Tibial artery (tissue), 4 donors: Measurements from ENCODE around the gene SFT2D2.

Experiments used
- DNase-seq, 2 donors: peaks; one replicate each; pipeline ENCODE4 v3.0.0-alpha.2; 2019
- H3K27ac ChIP-seq, 2 donors: fragments of 200-600 bp; sonication (generic) in 1 of 2; 1 replicate in 1 of 2; 2 replicates in 1 of 2; pipeline ENCODE4 v1.5.1; 2018 to 2019; ENCODE audit warnings: mild to moderate bottlenecking in 1 of 2
- H3K27me3 ChIP-seq, 2 donors: fragments of 200-600 bp; sonication (generic) in 1 of 2; one replicate each; pipeline versions ENCODE4 v1.5.1 to v1.6.0; 2016 to 2019
- H3K36me3 ChIP-seq, 3 donors: fragments of 200-600 bp; sonication (generic) in 2 of 3; one replicate each; pipeline ENCODE4 v1.5.1; 2016 to 2019; ENCODE audit warnings: mild to moderate bottlenecking in 2 of 3
- H3K4me1 ChIP-seq, 4 donors: fragments of 200-600 bp; sonication (generic) in 2 of 4; 1 replicate in 3 of 4; 2 replicates in 1 of 4; pipeline ENCODE4 v1.5.1; 2016 to 2019
- H3K4me3 ChIP-seq, 2 donors: fragments of 200-600 bp; sonication (generic) in 1 of 2; 1 replicate in 1 of 2; 2 replicates in 1 of 2; pipeline ENCODE4 v1.5.1; 2018 to 2019; ENCODE audit warnings: mild to moderate bottlenecking in 2 of 2
- H3K9me3 ChIP-seq, 3 donors: fragments of 200-600 bp; sonication (generic) in 1 of 3; one replicate each; pipeline ENCODE4 v1.5.1; 2016 to 2019
- CTCF ChIP-seq, 2 experiments: fragments of 200-600 bp in 1 of 2; fragments of 450-650 bp in 1 of 2; IDR thresholded peaks; one replicate each; pipeline ENCODE4 v1.5.1; 2017 to 2019; ENCODE audit warnings: antibody characterized with exemption in 2 of 2, mild to moderate bottlenecking in 1 of 2, moderate library complexity in 1 of 2
- intact Hi-C: fragments of 100-400 bp; cut with DNase I; formaldehyde crosslinking; loops from one replicate; pipeline ENCODE4 v1.15.0; 2023; ENCODE audit warnings: low total_unique reads

SFT2D2 gene

GRCh38 chr1:168245042-168245441 is 19.2 kb downstream of the SFT2D2 start:
- intact Hi-C loops, result no loop called here

GRCh38 chr1:168246506-168246905 is 20.7 kb downstream of the SFT2D2 start:
- Histone ChIP-seq H3K9me3 (no peaks in the 10 kb centered on the region), H3K4me3 (no peak overlapping the region), H3K36me3 (peaks cover 16 to 77% (median 42%) of the 10 kb centered on the region in 3 donors), H3K27ac (no peak overlapping the region), H3K4me1 (peaks cover 0 to 28% (median 17%) of the 10 kb centered on the region in 4 donors), H3K27me3 (no peaks in the 10 kb centered on the region)
- intact Hi-C loops, result no loop called here
- DNase-seq, result no peak
- TF ChIP-seq CTCF (IDR thresholded peaks at IDR 0.05), result no peak

More at GRCh38 chr1:168245042-168245441, 19.2 kb downstream of the SFT2D2 start:
- Histone ChIP-seq H3K4me3 (no peak overlapping the region), H3K4me1 (peaks cover 0 to 28% (median 17%) of the 10 kb centered on the region in 4 donors), H3K36me3 (peaks cover 23 to 80% (median 41%) of the 10 kb centered on the region in 3 donors), H3K27ac (no peak overlapping the region), H3K27me3 (no peaks in the 10 kb centered on the region), H3K9me3 (no peaks in the 10 kb centered on the region)
- DNase-seq, result no peak
- no peak for TF ChIP-seq CTCF (IDR thresholded peaks at IDR 0.05)

GRCh38 chr1:168252204-168252733 is 26.5 kb downstream of the SFT2D2 start:
- no peak overlapping the region for H3K27ac ChIP-seq
- peaks cover 0 to 15% (median 2%) of the 10 kb centered on the region in 3 donors for H3K9me3 ChIP-seq
- TF ChIP-seq CTCF (IDR thresholded peaks at IDR 0.05), result no peak
- H3K4me1 ChIP-seq, result peaks cover 0 to 17% (median 0%) of the 10 kb centered on the region in 4 donors
- no peak overlapping the region for H3K4me3 ChIP-seq
- H3K36me3 ChIP-seq, result peaks cover 14 to 48% (median 25%) of the 10 kb centered on the region in 3 donors
- no peak for DNase-seq
- intact Hi-C loops, result no loop called here
- no peaks in the 10 kb centered on the region for H3K27me3 ChIP-seq

GRCh38 chr1:168256164-168256563 is 30.4 kb downstream of the SFT2D2 start:
- Histone ChIP-seq H3K36me3 (peaks cover 4 to 23% (median 17%) of the 10 kb centered on the region in 3 donors), H3K4me3 (no peak overlapping the region), H3K4me1 (peaks cover 0 to 25% (median 4%) of the 10 kb centered on the region in 4 donors), H3K27ac (no peak overlapping the region), H3K27me3 (no peaks in the 10 kb centered on the region), H3K9me3 (peaks cover 0 to 15% (median 2%) of the 10 kb centered on the region in 3 donors)
- TF ChIP-seq CTCF (IDR thresholded peaks at IDR 0.05), result no peak
- intact Hi-C loops, result no loop called here
- DNase-seq, result no peak

GRCh38 chr1:168257397-168257796 is 31.6 kb downstream of the SFT2D2 start:
- Histone ChIP-seq H3K4me1 (peaks cover 0 to 30% (median 16%) of the 10 kb centered on the region in 4 donors), H3K27ac (no peak overlapping the region), H3K27me3 (no peaks in the 10 kb centered on the region), H3K4me3 (no peak overlapping the region), H3K9me3 (peaks cover 0 to 15% (median 2%) of the 10 kb centered on the region in 3 donors), H3K36me3 (peaks cover 3 to 22% (median 17%) of the 10 kb centered on the region in 3 donors)
- DNase-seq, result no peak
- intact Hi-C loops, result no loop called here
- no peak for TF ChIP-seq CTCF (IDR thresholded peaks at IDR 0.05)
